ENCODE data around the gene ARF6.

Gene ARF6

DNA sequence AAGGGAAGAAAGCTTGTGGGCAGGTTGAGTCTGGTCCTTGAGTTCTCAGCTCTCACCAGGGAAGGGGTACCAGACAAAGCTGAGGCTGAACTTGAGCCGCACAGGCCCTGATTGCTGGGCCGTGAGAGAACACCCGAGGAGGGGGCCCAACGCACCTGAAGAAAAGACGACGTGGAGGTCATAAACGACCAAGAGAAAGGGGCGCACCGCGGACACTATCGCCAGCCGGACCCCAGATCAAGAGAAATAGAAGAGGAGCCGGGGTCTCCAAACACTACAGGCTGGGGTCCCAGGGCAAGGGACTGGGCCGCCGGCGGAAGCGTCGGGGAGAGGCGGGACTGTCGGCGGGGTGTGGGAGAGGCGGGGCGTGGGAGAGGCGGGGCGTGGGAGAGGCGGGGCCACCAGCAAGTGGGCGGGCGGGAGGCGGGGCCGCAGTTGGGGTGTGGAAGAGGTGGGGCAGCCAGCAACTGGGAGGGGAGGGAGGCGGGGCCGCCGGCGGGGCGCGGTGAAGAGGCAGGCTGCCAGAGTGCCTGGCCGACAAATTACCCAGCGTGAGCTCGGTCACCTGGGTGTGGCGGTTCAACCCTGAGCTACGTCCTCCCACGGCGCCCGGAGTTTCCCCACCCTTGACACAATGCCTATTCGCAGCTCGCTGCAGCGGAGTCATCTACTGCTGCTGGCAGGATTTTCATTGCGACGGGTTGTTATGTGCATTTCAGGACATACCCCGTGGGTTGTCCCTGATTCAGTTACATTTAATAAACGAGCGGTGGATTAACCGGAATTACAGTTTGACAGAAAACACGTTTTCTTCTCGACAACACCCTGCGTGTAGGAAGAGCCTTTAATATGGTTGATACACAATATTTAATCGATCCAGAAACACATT, 24.8 kb upstream of the ARF6 start (continued):
- TF ChIP-seq, protein P1, sequence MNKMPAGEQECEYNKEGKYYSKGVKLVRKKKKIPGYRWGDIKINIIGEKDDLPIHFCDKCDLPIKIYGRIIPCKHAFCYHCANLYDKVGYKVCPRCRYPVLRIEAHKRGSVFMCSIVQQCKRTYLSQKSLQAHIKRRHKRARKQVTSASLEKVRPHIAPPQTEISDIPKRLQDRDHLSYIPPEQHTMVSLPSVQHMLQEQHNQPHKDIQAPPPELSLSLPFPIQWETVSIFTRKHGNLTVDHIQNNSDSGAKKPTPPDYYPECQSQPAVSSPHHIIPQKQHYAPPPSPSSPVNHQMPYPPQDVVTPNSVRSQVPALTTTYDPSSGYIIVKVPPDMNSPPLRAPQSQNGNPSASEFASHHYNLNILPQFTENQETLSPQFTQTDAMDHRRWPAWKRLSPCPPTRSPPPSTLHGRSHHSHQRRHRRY (tag by site-specific recombination; IDR thresholded peaks at IDR 0.05), result no peak
- TF ChIP-seq SCRT2 (tag by site-specific recombination; IDR thresholded peaks at IDR 0.05) (no peak), ZNF664 (tag by site-specific recombination; IDR thresholded peaks at IDR 0.05) (no peak), ZNF266 (tag by site-specific recombination; IDR thresholded peaks at IDR 0.05; ENCODE audit: low read depth) (no peak), ZNF624 (tag by site-specific recombination; IDR thresholded peaks at IDR 0.05) (no peak), ZFP41 (tag by site-specific recombination; IDR thresholded peaks at IDR 0.05; ENCODE audit: borderline replicate concordance) (no peak), ZNF610 (tag by site-specific recombination; IDR thresholded peaks at IDR 0.05; ENCODE audit: borderline replicate concordance) (no peak), ZBTB17 (tag by site-specific recombination; IDR thresholded peaks at IDR 0.05) (peak; percentile 72), ZNF510 (tag by site-specific recombination; IDR thresholded peaks at IDR 0.05; ENCODE audit: insufficient replicate concordance) (no peak), HOXC10 (CRISPR knock-in tag; IDR thresholded peaks at IDR 0.05) (no peak), ZNF311 (tag by site-specific recombination; IDR thresholded peaks at IDR 0.05; ENCODE audit: borderline replicate concordance) (no peak), ZNF423 (tag by site-specific recombination; IDR thresholded peaks at IDR 0.05) (0 out of 2 replicates have a peak, but pooled peaks have one; percentile 29), KLF1 (tag by site-specific recombination; IDR thresholded peaks at IDR 0.05) (peak; percentile 92)
- TF ChIP-seq, protein P2, sequence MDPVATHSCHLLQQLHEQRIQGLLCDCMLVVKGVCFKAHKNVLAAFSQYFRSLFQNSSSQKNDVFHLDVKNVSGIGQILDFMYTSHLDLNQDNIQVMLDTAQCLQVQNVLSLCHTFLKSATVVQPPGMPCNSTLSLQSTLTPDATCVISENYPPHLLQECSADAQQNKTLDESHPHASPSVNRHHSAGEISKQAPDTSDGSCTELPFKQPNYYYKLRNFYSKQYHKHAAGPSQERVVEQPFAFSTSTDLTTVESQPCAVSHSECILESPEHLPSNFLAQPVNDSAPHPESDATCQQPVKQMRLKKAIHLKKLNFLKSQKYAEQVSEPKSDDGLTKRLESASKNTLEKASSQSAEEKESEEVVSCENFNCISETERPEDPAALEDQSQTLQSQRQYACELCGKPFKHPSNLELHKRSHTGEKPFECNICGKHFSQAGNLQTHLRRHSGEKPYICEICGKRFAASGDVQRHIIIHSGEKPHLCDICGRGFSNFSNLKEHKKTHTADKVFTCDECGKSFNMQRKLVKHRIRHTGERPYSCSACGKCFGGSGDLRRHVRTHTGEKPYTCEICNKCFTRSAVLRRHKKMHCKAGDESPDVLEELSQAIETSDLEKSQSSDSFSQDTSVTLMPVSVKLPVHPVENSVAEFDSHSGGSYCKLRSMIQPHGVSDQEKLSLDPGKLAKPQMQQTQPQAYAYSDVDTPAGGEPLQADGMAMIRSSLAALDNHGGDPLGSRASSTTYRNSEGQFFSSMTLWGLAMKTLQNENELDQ (tag by site-specific recombination; IDR thresholded peaks at IDR 0.05; ENCODE audit: low read depth), result no peak
- TF ChIP-seq, protein P3, sequence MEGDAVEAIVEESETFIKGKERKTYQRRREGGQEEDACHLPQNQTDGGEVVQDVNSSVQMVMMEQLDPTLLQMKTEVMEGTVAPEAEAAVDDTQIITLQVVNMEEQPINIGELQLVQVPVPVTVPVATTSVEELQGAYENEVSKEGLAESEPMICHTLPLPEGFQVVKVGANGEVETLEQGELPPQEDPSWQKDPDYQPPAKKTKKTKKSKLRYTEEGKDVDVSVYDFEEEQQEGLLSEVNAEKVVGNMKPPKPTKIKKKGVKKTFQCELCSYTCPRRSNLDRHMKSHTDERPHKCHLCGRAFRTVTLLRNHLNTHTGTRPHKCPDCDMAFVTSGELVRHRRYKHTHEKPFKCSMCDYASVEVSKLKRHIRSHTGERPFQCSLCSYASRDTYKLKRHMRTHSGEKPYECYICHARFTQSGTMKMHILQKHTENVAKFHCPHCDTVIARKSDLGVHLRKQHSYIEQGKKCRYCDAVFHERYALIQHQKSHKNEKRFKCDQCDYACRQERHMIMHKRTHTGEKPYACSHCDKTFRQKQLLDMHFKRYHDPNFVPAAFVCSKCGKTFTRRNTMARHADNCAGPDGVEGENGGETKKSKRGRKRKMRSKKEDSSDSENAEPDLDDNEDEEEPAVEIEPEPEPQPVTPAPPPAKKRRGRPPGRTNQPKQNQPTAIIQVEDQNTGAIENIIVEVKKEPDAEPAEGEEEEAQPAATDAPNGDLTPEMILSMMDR (tag by site-specific recombination; IDR thresholded peaks at IDR 0.05), result no peak
- TF ChIP-seq, protein P4, sequence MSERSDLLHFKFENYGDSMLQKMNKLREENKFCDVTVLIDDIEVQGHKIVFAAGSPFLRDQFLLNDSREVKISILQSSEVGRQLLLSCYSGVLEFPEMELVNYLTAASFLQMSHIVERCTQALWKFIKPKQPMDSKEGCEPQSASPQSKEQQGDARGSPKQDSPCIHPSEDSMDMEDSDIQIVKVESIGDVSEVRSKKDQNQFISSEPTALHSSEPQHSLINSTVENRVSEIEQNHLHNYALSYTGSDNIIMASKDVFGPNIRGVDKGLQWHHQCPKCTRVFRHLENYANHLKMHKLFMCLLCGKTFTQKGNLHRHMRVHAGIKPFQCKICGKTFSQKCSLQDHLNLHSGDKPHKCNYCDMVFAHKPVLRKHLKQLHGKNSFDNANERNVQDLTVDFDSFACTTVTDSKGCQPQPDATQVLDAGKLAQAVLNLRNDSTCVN (tag by site-specific recombination; optimal IDR thresholded peaks at IDR 0.05), result peak; percentile 21
- TF ChIP-seq, protein P5, sequence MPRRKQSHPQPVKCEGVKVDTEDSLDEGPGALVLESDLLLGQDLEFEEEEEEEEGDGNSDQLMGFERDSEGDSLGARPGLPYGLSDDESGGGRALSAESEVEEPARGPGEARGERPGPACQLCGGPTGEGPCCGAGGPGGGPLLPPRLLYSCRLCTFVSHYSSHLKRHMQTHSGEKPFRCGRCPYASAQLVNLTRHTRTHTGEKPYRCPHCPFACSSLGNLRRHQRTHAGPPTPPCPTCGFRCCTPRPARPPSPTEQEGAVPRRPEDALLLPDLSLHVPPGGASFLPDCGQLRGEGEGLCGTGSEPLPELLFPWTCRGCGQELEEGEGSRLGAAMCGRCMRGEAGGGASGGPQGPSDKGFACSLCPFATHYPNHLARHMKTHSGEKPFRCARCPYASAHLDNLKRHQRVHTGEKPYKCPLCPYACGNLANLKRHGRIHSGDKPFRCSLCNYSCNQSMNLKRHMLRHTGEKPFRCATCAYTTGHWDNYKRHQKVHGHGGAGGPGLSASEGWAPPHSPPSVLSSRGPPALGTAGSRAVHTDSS (tag by site-specific recombination; IDR thresholded peaks at IDR 0.05), result no peak
- TF ChIP-seq, protein P6, sequence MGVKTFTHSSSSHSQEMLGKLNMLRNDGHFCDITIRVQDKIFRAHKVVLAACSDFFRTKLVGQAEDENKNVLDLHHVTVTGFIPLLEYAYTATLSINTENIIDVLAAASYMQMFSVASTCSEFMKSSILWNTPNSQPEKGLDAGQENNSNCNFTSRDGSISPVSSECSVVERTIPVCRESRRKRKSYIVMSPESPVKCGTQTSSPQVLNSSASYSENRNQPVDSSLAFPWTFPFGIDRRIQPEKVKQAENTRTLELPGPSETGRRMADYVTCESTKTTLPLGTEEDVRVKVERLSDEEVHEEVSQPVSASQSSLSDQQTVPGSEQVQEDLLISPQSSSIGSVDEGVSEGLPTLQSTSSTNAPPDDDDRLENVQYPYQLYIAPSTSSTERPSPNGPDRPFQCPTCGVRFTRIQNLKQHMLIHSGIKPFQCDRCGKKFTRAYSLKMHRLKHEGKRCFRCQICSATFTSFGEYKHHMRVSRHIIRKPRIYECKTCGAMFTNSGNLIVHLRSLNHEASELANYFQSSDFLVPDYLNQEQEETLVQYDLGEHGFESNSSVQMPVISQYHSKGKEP (tag by site-specific recombination; IDR thresholded peaks at IDR 0.05), result peak; percentile 98
- TF ChIP-seq, protein P7, sequence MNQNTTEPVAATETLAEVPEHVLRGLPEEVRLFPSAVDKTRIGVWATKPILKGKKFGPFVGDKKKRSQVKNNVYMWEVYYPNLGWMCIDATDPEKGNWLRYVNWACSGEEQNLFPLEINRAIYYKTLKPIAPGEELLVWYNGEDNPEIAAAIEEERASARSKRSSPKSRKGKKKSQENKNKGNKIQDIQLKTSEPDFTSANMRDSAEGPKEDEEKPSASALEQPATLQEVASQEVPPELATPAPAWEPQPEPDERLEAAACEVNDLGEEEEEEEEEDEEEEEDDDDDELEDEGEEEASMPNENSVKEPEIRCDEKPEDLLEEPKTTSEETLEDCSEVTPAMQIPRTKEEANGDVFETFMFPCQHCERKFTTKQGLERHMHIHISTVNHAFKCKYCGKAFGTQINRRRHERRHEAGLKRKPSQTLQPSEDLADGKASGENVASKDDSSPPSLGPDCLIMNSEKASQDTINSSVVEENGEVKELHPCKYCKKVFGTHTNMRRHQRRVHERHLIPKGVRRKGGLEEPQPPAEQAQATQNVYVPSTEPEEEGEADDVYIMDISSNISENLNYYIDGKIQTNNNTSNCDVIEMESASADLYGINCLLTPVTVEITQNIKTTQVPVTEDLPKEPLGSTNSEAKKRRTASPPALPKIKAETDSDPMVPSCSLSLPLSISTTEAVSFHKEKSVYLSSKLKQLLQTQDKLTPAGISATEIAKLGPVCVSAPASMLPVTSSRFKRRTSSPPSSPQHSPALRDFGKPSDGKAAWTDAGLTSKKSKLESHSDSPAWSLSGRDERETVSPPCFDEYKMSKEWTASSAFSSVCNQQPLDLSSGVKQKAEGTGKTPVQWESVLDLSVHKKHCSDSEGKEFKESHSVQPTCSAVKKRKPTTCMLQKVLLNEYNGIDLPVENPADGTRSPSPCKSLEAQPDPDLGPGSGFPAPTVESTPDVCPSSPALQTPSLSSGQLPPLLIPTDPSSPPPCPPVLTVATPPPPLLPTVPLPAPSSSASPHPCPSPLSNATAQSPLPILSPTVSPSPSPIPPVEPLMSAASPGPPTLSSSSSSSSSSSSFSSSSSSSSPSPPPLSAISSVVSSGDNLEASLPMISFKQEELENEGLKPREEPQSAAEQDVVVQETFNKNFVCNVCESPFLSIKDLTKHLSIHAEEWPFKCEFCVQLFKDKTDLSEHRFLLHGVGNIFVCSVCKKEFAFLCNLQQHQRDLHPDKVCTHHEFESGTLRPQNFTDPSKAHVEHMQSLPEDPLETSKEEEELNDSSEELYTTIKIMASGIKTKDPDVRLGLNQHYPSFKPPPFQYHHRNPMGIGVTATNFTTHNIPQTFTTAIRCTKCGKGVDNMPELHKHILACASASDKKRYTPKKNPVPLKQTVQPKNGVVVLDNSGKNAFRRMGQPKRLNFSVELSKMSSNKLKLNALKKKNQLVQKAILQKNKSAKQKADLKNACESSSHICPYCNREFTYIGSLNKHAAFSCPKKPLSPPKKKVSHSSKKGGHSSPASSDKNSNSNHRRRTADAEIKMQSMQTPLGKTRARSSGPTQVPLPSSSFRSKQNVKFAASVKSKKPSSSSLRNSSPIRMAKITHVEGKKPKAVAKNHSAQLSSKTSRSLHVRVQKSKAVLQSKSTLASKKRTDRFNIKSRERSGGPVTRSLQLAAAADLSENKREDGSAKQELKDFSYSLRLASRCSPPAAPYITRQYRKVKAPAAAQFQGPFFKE (tag by site-specific recombination; IDR thresholded peaks at IDR 0.05; ENCODE audit: borderline replicate concordance), result no peak
- TF ChIP-seq, protein P8, sequence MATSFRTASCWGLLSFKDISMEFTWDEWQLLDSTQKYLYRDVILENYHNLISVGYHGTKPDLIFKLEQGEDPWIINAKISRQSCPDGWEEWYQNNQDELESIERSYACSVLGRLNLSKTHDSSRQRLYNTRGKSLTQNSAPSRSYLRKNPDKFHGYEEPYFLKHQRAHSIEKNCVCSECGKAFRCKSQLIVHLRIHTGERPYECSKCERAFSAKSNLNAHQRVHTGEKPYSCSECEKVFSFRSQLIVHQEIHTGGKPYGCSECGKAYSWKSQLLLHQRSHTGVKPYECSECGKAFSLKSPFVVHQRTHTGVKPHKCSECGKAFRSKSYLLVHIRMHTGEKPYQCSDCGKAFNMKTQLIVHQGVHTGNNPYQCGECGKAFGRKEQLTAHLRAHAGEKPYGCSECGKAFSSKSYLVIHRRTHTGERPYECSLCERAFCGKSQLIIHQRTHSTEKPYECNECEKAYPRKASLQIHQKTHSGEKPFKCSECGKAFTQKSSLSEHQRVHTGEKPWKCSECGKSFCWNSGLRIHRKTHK (tag by site-specific recombination; IDR thresholded peaks at IDR 0.05), result no peak
